A673 (cell line): Measurements from ENCODE around the gene YWHAG.

Source experiments
- CTCF ChIP-seq: fragments of 300-800, 200-600 bp; sonication (generic); conservative IDR thresholded peaks from 2 replicates; pipeline ENCODE4 v1.5.1; 2017; ENCODE audit warnings: low read depth, mild to moderate bottlenecking, antibody characterized with exemption, low read length, moderate library complexity, mixed read lengths
- EZH2 ChIP-seq: fragments of 200-600 bp; sonication (generic); IDR thresholded peaks from 2 replicates; pipeline ENCODE4 v1.6.1; 2017; ENCODE audit warnings: borderline replicate concordance, low read depth, mild to moderate bottlenecking, mixed read lengths, antibody characterized with exemption, low read length; ENCODE audit not compliant: poor library complexity, severe bottlenecking

DNA sequence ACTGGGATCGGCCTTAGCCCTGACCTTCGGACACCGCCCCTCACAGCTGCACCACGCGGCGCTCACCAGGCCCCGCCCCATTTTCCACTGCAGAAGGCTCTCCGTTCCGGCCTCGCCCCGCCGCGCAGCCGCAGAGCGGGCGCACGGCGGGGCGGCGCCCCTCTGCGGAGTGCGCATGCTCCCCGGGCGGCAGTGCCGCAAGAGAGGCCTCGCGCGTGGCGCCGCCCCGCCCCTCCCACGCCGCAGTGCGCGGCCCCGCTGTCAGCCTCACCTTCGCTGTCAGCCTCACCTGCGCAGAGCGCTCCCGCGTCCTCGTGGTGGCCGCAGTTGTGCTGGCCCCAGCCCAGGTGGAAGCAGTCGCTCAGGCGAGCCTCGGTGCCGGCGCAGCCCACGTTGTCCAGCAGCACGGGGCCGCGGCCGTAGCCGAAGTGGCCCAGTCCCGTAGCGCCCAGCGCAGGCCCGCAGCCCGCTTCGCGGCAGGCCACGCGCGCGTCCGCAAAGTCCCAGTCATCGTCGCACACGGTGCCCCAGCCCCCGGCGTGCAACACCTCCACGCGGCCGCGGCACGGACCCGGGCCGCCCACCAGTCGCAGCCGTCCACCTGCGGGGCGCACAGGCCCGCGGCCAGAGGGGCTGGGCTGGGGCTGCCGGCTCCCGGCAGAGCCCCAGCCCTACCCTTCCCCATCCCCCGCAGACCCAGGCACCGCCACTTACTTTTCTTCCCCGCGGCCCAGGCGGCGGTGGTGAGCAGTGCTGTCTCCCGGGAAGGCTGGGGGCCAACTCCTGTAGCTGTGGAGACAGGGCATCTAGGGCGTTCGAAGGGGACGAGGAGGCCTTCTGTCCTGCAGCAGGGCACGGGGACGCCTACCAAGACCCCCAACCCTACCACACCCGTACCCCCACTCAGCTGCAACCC is 34.6 kb upstream of the YWHAG start:
- no peak for TF ChIP-seq CTCF
- no peak for TF ChIP-seq EZH2
